Urothelium cell line (cell line): Measurements from ENCODE around the gene NKAIN4.
"Not testable (repeated sequence)": the region's sequence is repeated elsewhere in the genome, so short reads cannot be mapped to it uniquely, and the experiment has no call there.

Experiments used
- DNase-seq: peaks from one replicate; pipeline ENCODE4 v3.0.0; 2011; ENCODE audit warnings: low spot score, mixed read lengths
- FAIRE-seq: peaks from 2 replicates; lab custom pipeline; 2011; peaks lifted over from hg19 to GRCh38; lab: Jason Lieb, UNC

The NKAIN4 gene

GRCh38 chr20:63222541-63222940, 31.7 kb downstream of the NKAIN4 start:
- no peak for DNase-seq
- peak; percentile 35 for FAIRE-seq

- FAIRE-seq: peak; percentile 42
- not testable (repeated sequence) for DNase-seq
These were observed 32.7 kb downstream of the NKAIN4 start for GRCh38 chr20:63221400-63222053.

GRCh38 chr20:63220696-63221399, 33.4 kb downstream of the NKAIN4 start:
- DNase-seq (no peak), FAIRE-seq (peak; percentile 61)

GRCh38 chr20:63219866-63220521, 34.3 kb downstream of the NKAIN4 start:
- DNase-seq (no peak), FAIRE-seq (peak; percentile 73)

GRCh38 chr20:63219447-63219821, 34.8 kb downstream of the NKAIN4 start:
- FAIRE-seq (peak; percentile 69), DNase-seq (no peak)

- DNase-seq (no peak), FAIRE-seq (no peak)
These were observed 35.4 kb downstream of the NKAIN4 start for GRCh38 chr20:63218701-63219446.

- DNase-seq (no peak), FAIRE-seq (peak; percentile 65)
These were observed 36.6 kb downstream of the NKAIN4 start for GRCh38 chr20:63217706-63218105.

- FAIRE-seq (peak; percentile 90), DNase-seq (no peak)
These were observed 37.3 kb downstream of the NKAIN4 start for GRCh38 chr20:63216849-63217471.

- FAIRE-seq (peak; percentile 100), DNase-seq (peak; percentile 100)
These were observed 38.0 kb downstream of the NKAIN4 start, which contains the start of gene YTHDF1 for GRCh38 chr20:63216041-63216848. Gene YTHDF1, minus strand, starts transcription at chr20:63216131. Its CDS starts 239 bp downstream, at chr20:63215892.

GRCh38 chr20:63215101-63216040, 38.9 kb downstream of the NKAIN4 start:
- FAIRE-seq (peak; percentile 85), DNase-seq (peak; percentile 83)

- DNase-seq (no peak), FAIRE-seq (no peak)
These were observed 39.7 kb downstream of the NKAIN4 start for GRCh38 chr20:63214514-63214913.

- DNase-seq (no peak), FAIRE-seq (no peak)
These were observed 41.5 kb downstream of the NKAIN4 start for GRCh38 chr20:63212792-63213191.

- no peak for FAIRE-seq
- no peak for DNase-seq
These were observed 41.9 kb downstream of the NKAIN4 start for GRCh38 chr20:63212393-63212730.

GRCh38 chr20:63210011-63210605, 44.2 kb downstream of the NKAIN4 start:
- FAIRE-seq (peak; percentile 89), DNase-seq (no peak)

GRCh38 chr20:63208346-63208909, 45.8 kb downstream of the NKAIN4 start:
- FAIRE-seq (no peak), DNase-seq (no peak)

GRCh38 chr20:63206878-63207277, 47.4 kb downstream of the NKAIN4 start:
- no peak for DNase-seq
- peak; percentile 17 for FAIRE-seq

GRCh38 chr20:63205896-63206295, 48.4 kb downstream of the NKAIN4 start:
- DNase-seq (no peak), FAIRE-seq (peak; percentile 44)

- DNase-seq (no peak), FAIRE-seq (no peak)
These were observed 49.9 kb downstream of the NKAIN4 start for GRCh38 chr20:63204362-63204761.
